ENCODE data around the gene KCNJ9. TPM values are rescaled to one million over a fixed set of nuclear protein-coding genes. Genes with fewer than 3 reads are reported as not detected.
A peak's percentile ranks its signal among the peaks of the same experiment; 100 is the strongest.

KCNJ9 gene
- total RNA-seq, 2 experiments from 2014 or later, result not detected

DNA sequence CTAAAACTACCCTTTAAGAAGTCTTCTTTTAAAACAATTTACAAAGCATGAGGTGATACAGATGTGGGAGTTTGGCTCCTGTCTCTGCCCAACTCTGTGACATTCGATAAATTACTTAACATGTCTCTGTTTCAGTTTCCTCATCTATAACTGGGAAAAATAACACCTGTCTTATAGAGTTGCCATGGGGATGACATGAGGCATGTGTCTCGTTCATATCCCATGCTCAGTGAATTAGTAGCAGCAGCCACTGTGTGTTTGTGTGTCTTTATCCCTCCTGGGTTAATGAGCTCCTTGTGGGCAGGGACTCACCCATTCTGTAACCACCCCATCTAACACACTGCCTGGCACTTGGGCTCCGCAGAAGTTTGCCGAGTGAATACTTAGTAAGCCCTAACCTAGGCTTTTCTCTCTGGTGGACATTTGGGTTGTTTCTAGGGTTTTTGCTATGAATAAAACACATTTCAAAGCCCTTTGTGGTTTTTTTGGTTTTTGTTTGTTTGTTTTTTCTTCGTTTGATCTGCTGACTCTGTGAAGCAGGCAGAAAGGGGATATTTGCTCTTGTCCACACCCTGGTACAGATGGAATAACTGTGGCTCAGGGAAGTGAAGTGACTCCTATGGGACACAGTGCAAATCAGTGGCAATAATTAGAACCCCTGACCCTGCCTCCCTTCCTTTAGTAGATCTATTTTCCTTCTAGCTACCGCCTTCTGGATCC lies 797 bp upstream of the KCNJ9 start:
- Histone ChIP-seq H3K4me1 (ENCODE audit: insufficient read depth, low read length) (peaks cover 12% of the 10 kb centered on the region), H3K36me3 (ENCODE audit: insufficient read depth, low read length) (no peaks in the 10 kb centered on the region), H3K27me3 (ENCODE audit: control insufficient read depth in 1 of 2, insufficient read depth in 2 of 2, low read length in 2 of 2) (peaks cover 45 to 55% of the 10 kb centered on the region in 2 experiments), H3K9me3 (ENCODE audit: control insufficient read depth in 1 of 2, insufficient read depth in 1 of 2, low read length in 2 of 2) (peaks cover 0 to 3% of the 10 kb centered on the region in 2 experiments), H3K4me3 (ENCODE audit: low read length) (no peak overlapping the region), H3K27ac (ENCODE audit: low read depth in 1 of 2, low read length in 2 of 2) (no peak overlapping the region)
- DNase-seq, result no peak
- no peaks in the 10 kb centered on the region for H3K9me3 Mint-ChIP-seq
- H3K4me3 Mint-ChIP-seq, result no peak overlapping the region
- H3K4me1 Mint-ChIP-seq (ENCODE audit: low read depth), result peaks cover 9% of the 10 kb centered on the region
- ChIA-PET CTCF (interaction anchor here (0.5 to 3.5 kb wide), 2 partner anchors 11 to 141 kb away, joined by 3 to 13 read pairs; partner anchors contain the start of gene KCNJ10), POLR2A (interaction anchor here (0.6 to 2.4 kb wide), 4 partner anchors 16 to 919 kb away, joined by 3 to 11 read pairs (median 4); partner anchors contain the start of gene IGSF8)
- H3K27ac Mint-ChIP-seq, result no peak overlapping the region
- intact Hi-C loops (cut with DNase I, micrococcal nuclease), result loop anchor here in 1 of 2 experiments (5.0 kb wide), 1 partner anchor 143 kb away; no protein-coding TSS in a partner anchor
- TF ChIP-seq, protein P1, sequence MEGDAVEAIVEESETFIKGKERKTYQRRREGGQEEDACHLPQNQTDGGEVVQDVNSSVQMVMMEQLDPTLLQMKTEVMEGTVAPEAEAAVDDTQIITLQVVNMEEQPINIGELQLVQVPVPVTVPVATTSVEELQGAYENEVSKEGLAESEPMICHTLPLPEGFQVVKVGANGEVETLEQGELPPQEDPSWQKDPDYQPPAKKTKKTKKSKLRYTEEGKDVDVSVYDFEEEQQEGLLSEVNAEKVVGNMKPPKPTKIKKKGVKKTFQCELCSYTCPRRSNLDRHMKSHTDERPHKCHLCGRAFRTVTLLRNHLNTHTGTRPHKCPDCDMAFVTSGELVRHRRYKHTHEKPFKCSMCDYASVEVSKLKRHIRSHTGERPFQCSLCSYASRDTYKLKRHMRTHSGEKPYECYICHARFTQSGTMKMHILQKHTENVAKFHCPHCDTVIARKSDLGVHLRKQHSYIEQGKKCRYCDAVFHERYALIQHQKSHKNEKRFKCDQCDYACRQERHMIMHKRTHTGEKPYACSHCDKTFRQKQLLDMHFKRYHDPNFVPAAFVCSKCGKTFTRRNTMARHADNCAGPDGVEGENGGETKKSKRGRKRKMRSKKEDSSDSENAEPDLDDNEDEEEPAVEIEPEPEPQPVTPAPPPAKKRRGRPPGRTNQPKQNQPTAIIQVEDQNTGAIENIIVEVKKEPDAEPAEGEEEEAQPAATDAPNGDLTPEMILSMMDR (IDR thresholded peaks at IDR 0.05), result no peak
- H3K27me3 Mint-ChIP-seq, result peaks cover 70% of the 10 kb centered on the region
- peaks cover 1% of the 10 kb centered on the region for H3K36me3 Mint-ChIP-seq (ENCODE audit: low read depth)
- ATAC-seq (ENCODE audit: poor library complexity), result no peak

DNA sequence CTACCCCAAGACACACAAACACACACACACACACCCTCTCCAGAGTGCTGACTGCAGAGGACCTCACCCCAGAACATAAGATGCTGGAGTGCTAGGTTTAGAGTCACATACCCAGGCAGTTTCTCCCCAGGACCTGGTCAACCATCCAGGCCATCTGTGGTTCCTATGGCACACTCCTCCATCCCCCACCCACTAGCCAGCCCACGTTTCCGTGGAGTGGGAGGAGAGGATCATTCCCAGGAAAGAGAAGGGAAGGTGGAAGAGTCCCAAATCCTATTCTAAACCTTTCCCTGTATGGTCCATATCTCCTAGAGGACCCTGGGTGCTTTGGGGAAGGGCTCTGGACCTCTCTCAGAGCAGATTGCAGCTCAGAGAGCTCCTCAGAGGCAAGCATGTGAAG lies 1.1 kb downstream of the KCNJ9 start:
- Mint-ChIP-seq H3K4me3 (no peak overlapping the region), H3K27me3 (peaks cover 55% of the 10 kb centered on the region)

DNA sequence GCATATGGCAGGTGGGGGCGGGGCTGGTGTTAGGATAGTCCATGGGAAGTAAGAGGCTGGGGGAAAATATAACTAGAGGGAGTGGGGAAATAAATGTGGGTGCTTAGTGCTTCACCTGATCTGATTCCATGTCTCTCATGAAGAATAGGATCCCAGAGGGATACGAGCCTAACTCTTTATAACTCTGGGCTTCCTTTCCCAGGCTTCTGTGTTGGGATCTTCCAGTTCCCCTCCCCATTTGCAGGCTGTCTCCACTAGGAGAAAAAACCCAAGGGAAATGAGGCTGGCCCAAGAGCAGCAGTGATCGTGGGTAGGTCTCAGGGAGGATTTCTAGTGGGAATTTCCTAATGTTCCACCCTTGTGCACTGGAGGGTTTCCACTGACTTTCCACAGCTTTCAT lies 1.6 kb downstream of the KCNJ9 start:
- no peak overlapping the region for H3K27ac Mint-ChIP-seq
- peaks cover 9% of the 10 kb centered on the region for H3K36me3 ChIP-seq (ENCODE audit: insufficient read depth, low read length)
- H3K27me3 Mint-ChIP-seq, result peaks cover 53% of the 10 kb centered on the region
- H3K4me1 Mint-ChIP-seq (ENCODE audit: low read depth), result peaks cover 13% of the 10 kb centered on the region
- intact Hi-C loops (cut with DNase I, micrococcal nuclease), result loop anchor here in 1 of 2 experiments (5.0 kb wide), 1 partner anchor 146 kb away; no protein-coding TSS in a partner anchor
- ATAC-seq (ENCODE audit: poor library complexity), result no peak
- peaks cover 36 to 47% of the 10 kb centered on the region in 2 experiments for H3K27me3 ChIP-seq (ENCODE audit: control insufficient read depth in 1 of 2, insufficient read depth in 2 of 2, low read length in 2 of 2)
- H3K9me3 ChIP-seq (ENCODE audit: control insufficient read depth in 1 of 2, insufficient read depth in 1 of 2, low read length in 2 of 2), result peaks cover 0 to 3% of the 10 kb centered on the region in 2 experiments
- H3K9me3 Mint-ChIP-seq, result no peaks in the 10 kb centered on the region
- ChIA-PET POLR2A (interaction anchor here (1.1 to 1.2 kb wide), 2 partner anchors 13 to 36 kb away, joined by 3 to 5 read pairs; no protein-coding TSS in a partner anchor), CTCF (interaction anchor here (1.6 kb wide), 1 partner anchor 36 kb away, joined by 6 read pairs; no protein-coding TSS in a partner anchor)
- peaks cover 15% of the 10 kb centered on the region for H3K4me1 ChIP-seq (ENCODE audit: insufficient read depth, low read length)
- H3K27ac ChIP-seq (ENCODE audit: low read depth in 1 of 2, low read length in 2 of 2), result no peak overlapping the region
- TF ChIP-seq, protein P1 (IDR thresholded peaks at IDR 0.05), result no peak
- no peak overlapping the region for H3K4me3 ChIP-seq (ENCODE audit: low read length)
- H3K36me3 Mint-ChIP-seq (ENCODE audit: low read depth), result peaks cover 15% of the 10 kb centered on the region
- DNase-seq, result no peak
- peak overlapping the region; percentile 72 for H3K4me3 Mint-ChIP-seq

More for the DNA sequence above, 1.1 kb downstream of the KCNJ9 start:
- Mint-ChIP-seq H3K9me3 (no peaks in the 10 kb centered on the region), H3K4me1 (ENCODE audit: low read depth) (peaks cover 13% of the 10 kb centered on the region), H3K36me3 (ENCODE audit: low read depth) (peaks cover 14% of the 10 kb centered on the region), H3K27ac (no peak overlapping the region)
- ChIA-PET CTCF (interaction anchor here (1.1 to 1.6 kb wide), 2 partner anchors 23 to 36 kb away, joined by 4 to 6 read pairs; no protein-coding TSS in a partner anchor), POLR2A (interaction anchor here (1.1 to 1.3 kb wide), 3 partner anchors 14 to 180 kb away, joined by 3 to 5 read pairs (median 4); partner anchors contain the start of gene DCAF8)
- DNase-seq (no peak), ATAC-seq (ENCODE audit: poor library complexity) (no peak)
- peaks cover 9% of the 10 kb centered on the region for H3K36me3 ChIP-seq (ENCODE audit: insufficient read depth, low read length)
- H3K9me3 ChIP-seq (ENCODE audit: control insufficient read depth in 1 of 2, insufficient read depth in 1 of 2, low read length in 2 of 2), result peaks cover 0 to 3% of the 10 kb centered on the region in 2 experiments
- intact Hi-C loops (cut with DNase I, micrococcal nuclease), result loop anchor here in 1 of 2 experiments (5.0 kb wide), 1 partner anchor 145 kb away; no protein-coding TSS in a partner anchor
- peaks cover 39 to 49% of the 10 kb centered on the region in 2 experiments for H3K27me3 ChIP-seq (ENCODE audit: control insufficient read depth in 1 of 2, insufficient read depth in 2 of 2, low read length in 2 of 2)
- no peak overlapping the region for H3K27ac ChIP-seq (ENCODE audit: low read depth in 1 of 2, low read length in 2 of 2)
- TF ChIP-seq, protein P1 (IDR thresholded peaks at IDR 0.05), result no peak
- H3K4me3 ChIP-seq (ENCODE audit: low read length), result no peak overlapping the region
- H3K4me1 ChIP-seq (ENCODE audit: insufficient read depth, low read length), result peaks cover 15% of the 10 kb centered on the region
